HCT116 (cell line): Measurements from ENCODE around the gene SGIP1. TPM values are rescaled to one million over a fixed set of nuclear protein-coding genes. Genes with fewer than 3 reads are reported as not detected.

Source experiments
- ATAC-seq: fragments of 200-7000 bp; cut with Tn5 transposase; 2 replicates; pipeline ENCODE4 v1.9.1; 2020; ENCODE audit warnings: mild to moderate bottlenecking, moderate library complexity
- BruUV-seq: library from RNA; stranded (reverse); fragments of 400-500 nt; replicated peaks from 2 replicates; lab custom pipeline; 2021; lab: Mats Ljungman, UMichigan
- CTCF ChIA-PET: fragments of 300-600 bp; sonication (Branson Sonifier 250); formaldehyde crosslinking; loops from one replicate; lab custom pipeline; 2021; ENCODE audit warnings: antibody characterized with exemption; lab: Charles Lee
- POLR2A ChIA-PET: fragments of 300-600, 350-600 bp; sonication (Branson Sonifier 250); formaldehyde crosslinking; loops from one replicate; lab custom pipeline; 2021; ENCODE audit warnings: antibody characterized with exemption; lab: Charles Lee
- RAD21 ChIA-PET, 2 experiments: fragments of 300-600 bp; sonication (Branson Sonifier 250); formaldehyde crosslinking; loops; one replicate each; lab custom pipeline; 2023; ENCODE audit warnings: low total read pairs in 2 of 2; ENCODE audit not compliant: uncharacterized antibody in 2 of 2, unreplicated experiment in 2 of 2, low non-redundant PET in 1 of 2; lab: Charles Lee
- DNase-seq: peaks from one replicate; pipeline ENCODE4 v3.0.0-alpha.2; 2010; ENCODE audit warnings: low read depth, low spot score
- H2AFZ ChIP-seq: fragments of 200-600 bp; shearing (Covaris generic), sonication (generic); 2 replicates; pipeline ENCODE4 v1.6.1; 2017; ENCODE audit warnings: low read depth, mixed run types, mixed read lengths, antibody characterized with exemption, low read length; ENCODE audit not compliant: poor library complexity, severe bottlenecking
- H3K27ac ChIP-seq: 2 replicates; pipeline ENCODE4 v1.5.1; 2012; ENCODE audit warnings: low read depth, low read length
- H3K27me3 ChIP-seq: fragments of 200-600 bp; sonication (generic); 2 replicates; pipeline ENCODE4 v1.6.1; 2016; ENCODE audit warnings: mixed run types, low read length, mixed read lengths; ENCODE audit not compliant: insufficient read depth
- H3K36me3 ChIP-seq, 2 experiments: fragments of 200-500 bp in 1 of 2; fragments of 200-600 bp in 1 of 2; sonication (Bioruptor generic) in 1 of 2; sonication (generic) in 1 of 2; 2 replicates each; pipeline versions ENCODE4 v1.5.1 to v1.6.1; 2014 to 2016; ENCODE audit warnings: low read length in 2 of 2, inconsistent platforms in 1 of 2, mixed read lengths in 1 of 2, mixed run types in 1 of 2; ENCODE audit not compliant: insufficient read depth in 2 of 2, control insufficient read depth in 1 of 2
- H3K4me1 ChIP-seq, 2 experiments: fragments of 200-600 bp in 1 of 2; sonication (generic) in 1 of 2; 2 replicates each; pipeline versions ENCODE4 v1.5.1 to v1.6.1; 2012 to 2017; ENCODE audit warnings: low read length in 2 of 2, inconsistent platforms in 1 of 2, mild to moderate bottlenecking in 1 of 2, mixed read lengths in 1 of 2, mixed run types in 1 of 2, moderate library complexity in 1 of 2; ENCODE audit not compliant: insufficient read depth in 2 of 2, control insufficient read depth in 1 of 2
- H3K4me2 ChIP-seq: fragments of 200-600 bp; sonication (generic); 2 replicates; pipeline ENCODE4 v1.6.1; 2017; ENCODE audit warnings: mixed run types, low read length, mixed read lengths
- H3K4me3 ChIP-seq, 2 experiments: fragments of 200-600 bp in 1 of 2; sonication (generic) in 1 of 2; replicated peaks in 1 of 2; 2 replicates each; pipeline ENCODE4 v1.5.1; 2011 to 2016; ENCODE audit warnings: low read length in 2 of 2, control low read depth in 1 of 2, low read depth in 1 of 2, mild to moderate bottlenecking in 1 of 2, mixed read lengths in 1 of 2, mixed run types in 1 of 2
- H3K79me2 ChIP-seq: fragments of 200-600 bp; sonication (generic); 2 replicates; pipeline ENCODE4 v1.6.1; 2017; ENCODE audit warnings: mild to moderate bottlenecking, mixed run types, low read length, moderate library complexity, mixed read lengths; ENCODE audit not compliant: insufficient read depth
- H3K9ac ChIP-seq: fragments of 200-600 bp; sonication (generic); 2 replicates; pipeline ENCODE4 v1.6.1; 2016; ENCODE audit warnings: low read length, mixed read lengths
- H3K9me2 ChIP-seq: fragments of 200-600 bp; sonication (generic), shearing (Covaris generic); 2 replicates; pipeline ENCODE4 v1.6.1; 2017; ENCODE audit warnings: mixed run types, mild to moderate bottlenecking, moderate library complexity; ENCODE audit not compliant: insufficient read depth
- H3K9me3 ChIP-seq, 2 experiments: fragments of 200-500 bp in 1 of 2; fragments of 200-600 bp in 1 of 2; sonication (Bioruptor generic) in 1 of 2; sonication (generic) in 1 of 2; 2 replicates each; pipeline ENCODE4 v1.6.1; 2014 to 2017; ENCODE audit warnings: low read length in 2 of 2, mixed read lengths in 2 of 2, inconsistent platforms in 1 of 2, low read depth in 1 of 2, mild to moderate bottlenecking in 1 of 2, mixed run types in 1 of 2, moderate library complexity in 1 of 2; ENCODE audit not compliant: control insufficient read depth in 1 of 2, insufficient read depth in 1 of 2
- H4K20me1 ChIP-seq: fragments of 200-600 bp; sonication (generic), shearing (Covaris generic); 2 replicates; pipeline ENCODE4 v1.6.1; 2017; ENCODE audit warnings: mixed run types, mild to moderate bottlenecking, moderate library complexity; ENCODE audit not compliant: insufficient read depth
- CBX3 ChIP-seq: IDR thresholded peaks from 2 replicates; pipeline ENCODE4 v1.6.1; 2012; ENCODE audit warnings: low read depth
- EZH2phosphoT487 ChIP-seq: fragments of 200-600 bp; IDR thresholded peaks from 2 replicates; pipeline ENCODE4 v1.6.1; 2018; ENCODE audit warnings: antibody characterized with exemption, borderline replicate concordance
- FOSL1 ChIP-seq: IDR thresholded peaks from 2 replicates; pipeline ENCODE4 v1.6.1; 2012; ENCODE audit warnings: low read depth
- POLR2AphosphoS5 ChIP-seq: IDR thresholded peaks from 2 replicates; pipeline ENCODE4 v1.6.1; 2011; ENCODE audit warnings: mild to moderate bottlenecking, low read depth, low read length, moderate library complexity
- SIN3A ChIP-seq: IDR thresholded peaks from 2 replicates; pipeline ENCODE4 v1.6.1; 2012; ENCODE audit warnings: low read depth
- SP1 ChIP-seq: IDR thresholded peaks from 2 replicates; pipeline ENCODE4 v1.6.1; 2012; ENCODE audit warnings: low read depth
- SRF ChIP-seq: IDR thresholded peaks from 2 replicates; pipeline ENCODE4 v1.6.1; 2012; ENCODE audit warnings: low read depth
- ZFX ChIP-seq: fragments of 450-650 bp; IDR thresholded peaks from 2 replicates; pipeline ENCODE4 v1.6.1; 2017
- ZNF274 ChIP-seq: fragments of 200-500 bp; sonication (Bioruptor generic); IDR thresholded peaks from 2 replicates; pipeline ENCODE4 v1.6.1; 2014; ENCODE audit warnings: mild to moderate bottlenecking, low read depth, low read length, inconsistent platforms
- intact Hi-C: fragments of 100-400 bp; cut with micrococcal nuclease; formaldehyde crosslinking; loops from 2 replicates; pipeline ENCODE4 v1.10.0; 2022
- total RNA-seq: library from RNA; stranded (reverse); gene quantifications from one replicate; pipeline ENCODE4 v1.2.1, GENCODE V29; 2021; ENCODE audit not compliant: unreplicated experiment
- TF ChIP-seq, protein P1 (sequence below), 3 experiments: fragments of 200-600 bp in 1 of 3; sonication (generic) in 1 of 3; IDR thresholded peaks in 2 of 3; conservative IDR thresholded peaks in 1 of 3; 2 replicates each; pipeline ENCODE4 v1.5.1; 2012 to 2017; ENCODE audit warnings: low read depth in 2 of 3, low read length in 2 of 3, antibody characterized with exemption in 1 of 3, borderline replicate concordance in 1 of 3, control low read depth in 1 of 3, mild to moderate bottlenecking in 1 of 3, mixed read lengths in 1 of 3, mixed run types in 1 of 3, moderate library complexity in 1 of 3; ENCODE audit not compliant: insufficient read depth in 1 of 3
- TF ChIP-seq, protein P2 (sequence below): IDR thresholded peaks from 2 replicates; pipeline ENCODE4 v1.6.1; 2011; ENCODE audit warnings: mild to moderate bottlenecking, low read length, moderate library complexity; ENCODE audit not compliant: insufficient replicate concordance; ENCODE audit errors: extremely low read depth
- TF ChIP-seq, protein P3 (sequence below): IDR thresholded peaks from 2 replicates; pipeline ENCODE4 v1.6.1; 2012
- TF ChIP-seq, protein P4 (sequence below): IDR thresholded peaks from 2 replicates; pipeline ENCODE4 v1.6.1; 2012; ENCODE audit warnings: low read depth

Gene SGIP1
- total RNA-seq, 1 experiment from 2014 or later = 0.15 TPM

DNA sequence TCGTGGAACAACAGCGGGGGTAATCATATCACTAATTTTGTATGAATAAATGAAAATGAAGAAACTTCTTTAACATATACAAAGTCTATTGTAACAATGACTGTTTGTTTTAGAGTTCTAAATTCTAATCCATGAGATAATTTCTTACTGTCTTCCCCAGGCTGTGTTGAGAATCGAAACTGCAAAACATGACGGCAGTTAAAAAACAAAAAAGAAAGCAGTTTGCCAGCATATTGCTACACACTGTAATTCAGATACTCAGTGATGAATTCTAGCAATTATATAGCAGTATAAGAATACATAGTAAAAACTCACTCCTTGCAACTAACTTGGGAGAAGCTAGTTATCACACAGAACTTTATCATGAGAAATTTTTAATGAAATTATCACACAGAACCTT lies 245.0 kb downstream of the SGIP1 start:
- no peak overlapping the region for H3K4me3 ChIP-seq
- H3K9me3 ChIP-seq = no peaks in the 10 kb centered on the region
- no peaks in the 10 kb centered on the region for H3K79me2 ChIP-seq
- BruUV-seq = no TSS peak
- H3K27ac ChIP-seq = no peak overlapping the region
- H3K36me3 ChIP-seq = no peaks in the 10 kb centered on the region
- POLR2A ChIA-PET = no interaction called here
- H2AFZ ChIP-seq = no peak overlapping the region
- no peak for ATAC-seq
- TF ChIP-seq SIN3A (no peak), FOSL1 (no peak), SRF (no peak), CBX3 (no peak), ZFX (no peak), EZH2phosphoT487 (no peak), ZNF274 (no peak), SP1 (no peak), POLR2AphosphoS5 (no peak)
- TF ChIP-seq, protein P1, sequence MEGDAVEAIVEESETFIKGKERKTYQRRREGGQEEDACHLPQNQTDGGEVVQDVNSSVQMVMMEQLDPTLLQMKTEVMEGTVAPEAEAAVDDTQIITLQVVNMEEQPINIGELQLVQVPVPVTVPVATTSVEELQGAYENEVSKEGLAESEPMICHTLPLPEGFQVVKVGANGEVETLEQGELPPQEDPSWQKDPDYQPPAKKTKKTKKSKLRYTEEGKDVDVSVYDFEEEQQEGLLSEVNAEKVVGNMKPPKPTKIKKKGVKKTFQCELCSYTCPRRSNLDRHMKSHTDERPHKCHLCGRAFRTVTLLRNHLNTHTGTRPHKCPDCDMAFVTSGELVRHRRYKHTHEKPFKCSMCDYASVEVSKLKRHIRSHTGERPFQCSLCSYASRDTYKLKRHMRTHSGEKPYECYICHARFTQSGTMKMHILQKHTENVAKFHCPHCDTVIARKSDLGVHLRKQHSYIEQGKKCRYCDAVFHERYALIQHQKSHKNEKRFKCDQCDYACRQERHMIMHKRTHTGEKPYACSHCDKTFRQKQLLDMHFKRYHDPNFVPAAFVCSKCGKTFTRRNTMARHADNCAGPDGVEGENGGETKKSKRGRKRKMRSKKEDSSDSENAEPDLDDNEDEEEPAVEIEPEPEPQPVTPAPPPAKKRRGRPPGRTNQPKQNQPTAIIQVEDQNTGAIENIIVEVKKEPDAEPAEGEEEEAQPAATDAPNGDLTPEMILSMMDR (IDR thresholded peaks at IDR 0.05 in 2 of 3, conservative IDR thresholded peaks at IDR 0.05 in 1 of 3; ENCODE audit: borderline replicate concordance in 1 of 3, insufficient read depth in 1 of 3, low read depth in 2 of 3, low read length in 2 of 3) = no peak
- TF ChIP-seq, protein P2, sequence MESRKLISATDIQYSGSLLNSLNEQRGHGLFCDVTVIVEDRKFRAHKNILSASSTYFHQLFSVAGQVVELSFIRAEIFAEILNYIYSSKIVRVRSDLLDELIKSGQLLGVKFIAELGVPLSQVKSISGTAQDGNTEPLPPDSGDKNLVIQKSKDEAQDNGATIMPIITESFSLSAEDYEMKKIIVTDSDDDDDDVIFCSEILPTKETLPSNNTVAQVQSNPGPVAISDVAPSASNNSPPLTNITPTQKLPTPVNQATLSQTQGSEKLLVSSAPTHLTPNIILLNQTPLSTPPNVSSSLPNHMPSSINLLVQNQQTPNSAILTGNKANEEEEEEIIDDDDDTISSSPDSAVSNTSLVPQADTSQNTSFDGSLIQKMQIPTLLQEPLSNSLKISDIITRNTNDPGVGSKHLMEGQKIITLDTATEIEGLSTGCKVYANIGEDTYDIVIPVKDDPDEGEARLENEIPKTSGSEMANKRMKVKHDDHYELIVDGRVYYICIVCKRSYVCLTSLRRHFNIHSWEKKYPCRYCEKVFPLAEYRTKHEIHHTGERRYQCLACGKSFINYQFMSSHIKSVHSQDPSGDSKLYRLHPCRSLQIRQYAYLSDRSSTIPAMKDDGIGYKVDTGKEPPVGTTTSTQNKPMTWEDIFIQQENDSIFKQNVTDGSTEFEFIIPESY = no peak
- TF ChIP-seq, protein P3, sequence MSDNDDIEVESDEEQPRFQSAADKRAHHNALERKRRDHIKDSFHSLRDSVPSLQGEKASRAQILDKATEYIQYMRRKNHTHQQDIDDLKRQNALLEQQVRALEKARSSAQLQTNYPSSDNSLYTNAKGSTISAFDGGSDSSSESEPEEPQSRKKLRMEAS = no peak
- TF ChIP-seq, protein P4, sequence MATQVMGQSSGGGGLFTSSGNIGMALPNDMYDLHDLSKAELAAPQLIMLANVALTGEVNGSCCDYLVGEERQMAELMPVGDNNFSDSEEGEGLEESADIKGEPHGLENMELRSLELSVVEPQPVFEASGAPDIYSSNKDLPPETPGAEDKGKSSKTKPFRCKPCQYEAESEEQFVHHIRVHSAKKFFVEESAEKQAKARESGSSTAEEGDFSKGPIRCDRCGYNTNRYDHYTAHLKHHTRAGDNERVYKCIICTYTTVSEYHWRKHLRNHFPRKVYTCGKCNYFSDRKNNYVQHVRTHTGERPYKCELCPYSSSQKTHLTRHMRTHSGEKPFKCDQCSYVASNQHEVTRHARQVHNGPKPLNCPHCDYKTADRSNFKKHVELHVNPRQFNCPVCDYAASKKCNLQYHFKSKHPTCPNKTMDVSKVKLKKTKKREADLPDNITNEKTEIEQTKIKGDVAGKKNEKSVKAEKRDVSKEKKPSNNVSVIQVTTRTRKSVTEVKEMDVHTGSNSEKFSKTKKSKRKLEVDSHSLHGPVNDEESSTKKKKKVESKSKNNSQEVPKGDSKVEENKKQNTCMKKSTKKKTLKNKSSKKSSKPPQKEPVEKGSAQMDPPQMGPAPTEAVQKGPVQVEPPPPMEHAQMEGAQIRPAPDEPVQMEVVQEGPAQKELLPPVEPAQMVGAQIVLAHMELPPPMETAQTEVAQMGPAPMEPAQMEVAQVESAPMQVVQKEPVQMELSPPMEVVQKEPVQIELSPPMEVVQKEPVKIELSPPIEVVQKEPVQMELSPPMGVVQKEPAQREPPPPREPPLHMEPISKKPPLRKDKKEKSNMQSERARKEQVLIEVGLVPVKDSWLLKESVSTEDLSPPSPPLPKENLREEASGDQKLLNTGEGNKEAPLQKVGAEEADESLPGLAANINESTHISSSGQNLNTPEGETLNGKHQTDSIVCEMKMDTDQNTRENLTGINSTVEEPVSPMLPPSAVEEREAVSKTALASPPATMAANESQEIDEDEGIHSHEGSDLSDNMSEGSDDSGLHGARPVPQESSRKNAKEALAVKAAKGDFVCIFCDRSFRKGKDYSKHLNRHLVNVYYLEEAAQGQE = no peak
- no peak overlapping the region for H3K9ac ChIP-seq
- RAD21 ChIA-PET = no interaction called here
- no peaks in the 10 kb centered on the region for H3K9me2 ChIP-seq
- CTCF ChIA-PET = no interaction called here
- intact Hi-C loops = no loop called here
- no peak overlapping the region for H3K4me2 ChIP-seq
- H4K20me1 ChIP-seq = no peaks in the 10 kb centered on the region
- no peak for DNase-seq
- H3K4me1 ChIP-seq = no peaks in the 10 kb centered on the region
- no peaks in the 10 kb centered on the region for H3K27me3 ChIP-seq
